OCI-LY3 (cell line): Measurements from ENCODE around the gene IFT43.

Experiments used
- EZH2phosphoT487 ChIP-seq: fragments of 200-600 bp; shearing (Covaris generic); IDR thresholded peaks from 2 replicates; pipeline ENCODE4 v1.6.1; 2018; ENCODE audit warnings: antibody characterized with exemption, mixed run types, low read depth
- TF ChIP-seq, protein P1 (sequence below): fragments of 200-600, 300-600 bp; sonication (generic); IDR thresholded peaks from 2 replicates; pipeline ENCODE4 v1.5.1; 2014; ENCODE audit warnings: antibody characterized with exemption, low read length, low read depth

DNA sequence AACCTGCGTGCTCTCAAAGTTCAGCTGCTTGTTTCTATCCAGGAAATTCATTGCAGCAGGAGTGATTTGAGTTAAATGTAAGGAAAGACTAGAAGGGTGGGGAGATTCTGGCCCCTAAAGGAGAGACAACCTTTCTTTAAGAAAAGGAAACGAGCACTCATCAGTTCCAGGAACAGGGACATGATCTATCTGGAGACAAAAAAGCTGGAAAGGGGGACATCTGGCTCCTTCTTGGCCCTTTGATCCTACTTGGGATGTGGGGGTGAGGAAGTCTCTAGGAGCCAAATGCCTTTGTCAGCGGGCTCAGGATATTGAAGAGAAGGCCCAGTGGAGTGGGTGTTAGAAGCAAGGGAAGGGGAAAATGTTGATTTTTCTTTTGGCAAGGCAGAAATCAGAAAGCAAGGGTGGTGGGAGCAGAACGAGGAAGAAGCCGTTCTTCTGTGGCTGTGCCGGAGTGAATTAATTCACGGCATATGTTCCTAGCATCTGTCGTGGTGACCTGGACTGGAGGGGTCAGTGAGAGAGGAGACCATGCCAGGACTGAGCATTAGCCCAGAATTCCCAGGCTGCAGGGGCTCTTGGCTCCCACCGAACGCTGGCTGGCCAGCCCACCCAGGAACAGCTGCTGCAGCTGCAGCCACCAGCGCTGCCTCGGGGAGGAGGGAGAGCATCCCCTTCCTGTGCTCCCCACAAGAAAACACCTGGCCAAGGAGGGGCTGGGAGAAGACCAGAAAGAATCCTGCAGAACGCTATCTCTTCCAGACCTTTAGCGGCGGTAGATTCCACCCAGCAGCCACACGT lies 103.4 kb downstream of the IFT43 start:
- TF ChIP-seq, protein P1, sequence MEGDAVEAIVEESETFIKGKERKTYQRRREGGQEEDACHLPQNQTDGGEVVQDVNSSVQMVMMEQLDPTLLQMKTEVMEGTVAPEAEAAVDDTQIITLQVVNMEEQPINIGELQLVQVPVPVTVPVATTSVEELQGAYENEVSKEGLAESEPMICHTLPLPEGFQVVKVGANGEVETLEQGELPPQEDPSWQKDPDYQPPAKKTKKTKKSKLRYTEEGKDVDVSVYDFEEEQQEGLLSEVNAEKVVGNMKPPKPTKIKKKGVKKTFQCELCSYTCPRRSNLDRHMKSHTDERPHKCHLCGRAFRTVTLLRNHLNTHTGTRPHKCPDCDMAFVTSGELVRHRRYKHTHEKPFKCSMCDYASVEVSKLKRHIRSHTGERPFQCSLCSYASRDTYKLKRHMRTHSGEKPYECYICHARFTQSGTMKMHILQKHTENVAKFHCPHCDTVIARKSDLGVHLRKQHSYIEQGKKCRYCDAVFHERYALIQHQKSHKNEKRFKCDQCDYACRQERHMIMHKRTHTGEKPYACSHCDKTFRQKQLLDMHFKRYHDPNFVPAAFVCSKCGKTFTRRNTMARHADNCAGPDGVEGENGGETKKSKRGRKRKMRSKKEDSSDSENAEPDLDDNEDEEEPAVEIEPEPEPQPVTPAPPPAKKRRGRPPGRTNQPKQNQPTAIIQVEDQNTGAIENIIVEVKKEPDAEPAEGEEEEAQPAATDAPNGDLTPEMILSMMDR = no peak
- no peak for TF ChIP-seq EZH2phosphoT487
